K562 (cell line): ENCODE results near the gene MPDU1. TPM values are rescaled to one million over a fixed set of nuclear protein-coding genes. Genes with fewer than 3 reads are reported as not detected.

Experiments used
- BHLHE40 ChIP-seq: IDR thresholded peaks from 2 replicates; pipeline ENCODE4 v1.6.1; 2011; ENCODE audit warnings: low read length, improper control_type of control experiment
- BRCA1 ChIP-seq, 2 experiments: fragments of 450-650 bp in 1 of 2; sonication (generic) in 1 of 2; formaldehyde crosslinking in 1 of 2; IDR thresholded peaks; 2 replicates each; pipeline versions ENCODE4 v1.5.0 to v1.6.1; 2017 to 2020; ENCODE audit warnings: mild to moderate bottlenecking in 1 of 2, missing genetic modification reagents in 1 of 2
- DIDO1 ChIP-seq: fragments of 450-650 bp; IDR thresholded peaks from 2 replicates; pipeline ENCODE4 v1.6.1; 2016; ENCODE audit warnings: low read depth, missing biosample characterization, missing genetic modification characterization
- GATA2 ChIP-seq: sonication (generic); formaldehyde crosslinking; IDR thresholded peaks from 2 replicates; pipeline ENCODE4 v1.4.0; 2020; ENCODE audit warnings: mild to moderate bottlenecking, missing genetic modification reagents
- HOXB6 ChIP-seq: fragments of 250-450 bp; sonication (Bioruptor Pico); IDR thresholded peaks from 2 replicates; pipeline ENCODE4 v1.5.1; 2022; ENCODE audit warnings: mild to moderate bottlenecking, borderline replicate concordance
- KAT7 ChIP-seq: sonication (generic); formaldehyde crosslinking; IDR thresholded peaks from 2 replicates; pipeline ENCODE4 v1.8.0; 2022; ENCODE audit warnings: missing genetic modification reagents, mild to moderate bottlenecking, borderline replicate concordance
- KDM5B ChIP-seq: fragments of 200-600 bp; sonication (generic); IDR thresholded peaks from 2 replicates; pipeline ENCODE4 v1.6.1; 2012; ENCODE audit warnings: low read depth, mild to moderate bottlenecking, moderate library complexity, low read length, control low read depth, inconsistent platforms; ENCODE audit not compliant: insufficient replicate concordance
- L3MBTL2 ChIP-seq: fragments of 450-650 bp; IDR thresholded peaks from 2 replicates; pipeline ENCODE4 v1.6.1; 2016; ENCODE audit warnings: mild to moderate bottlenecking, moderate library complexity
- MTA2 ChIP-seq: fragments of 450-650 bp; IDR thresholded peaks from 2 replicates; pipeline ENCODE4 v1.6.1; 2016; ENCODE audit warnings: low read depth
- NFXL1 ChIP-seq: fragments of 450-650 bp; formaldehyde crosslinking; IDR thresholded peaks from 2 replicates; pipeline ENCODE4 v1.4.0; 2021; ENCODE audit warnings: mild to moderate bottlenecking
- NR2C1 ChIP-seq, 2 experiments: fragments of 450-650 bp; IDR thresholded peaks; 2 replicates each; pipeline ENCODE4 v1.6.1; 2017; ENCODE audit warnings: mild to moderate bottlenecking in 2 of 2, antibody characterized with exemption in 1 of 2, inconsistent platforms in 1 of 2, missing compliant biosample characterization in 1 of 2, missing genetic modification characterization in 1 of 2
- PHF8 ChIP-seq: fragments of 200-600 bp; sonication (generic); IDR thresholded peaks from 2 replicates; pipeline ENCODE4 v1.6.1; 2012; ENCODE audit warnings: mixed run types, mild to moderate bottlenecking, inconsistent platforms, low read length, moderate library complexity, borderline replicate concordance
- SAFB2 ChIP-seq: fragments of 200-400 bp; formaldehyde crosslinking; IDR thresholded peaks from 2 replicates; pipeline ENCODE4 v1.6.1; 2018; ENCODE audit warnings: borderline replicate concordance, low read length, low read depth, moderate library complexity; ENCODE audit not compliant: severe bottlenecking
- SNIP1 ChIP-seq: fragments of 450-650 bp; IDR thresholded peaks from 2 replicates; pipeline ENCODE4 v1.7.1; 2017; ENCODE audit warnings: low read depth, mild to moderate bottlenecking
- TCFL5 ChIP-seq: fragments of 250-450 bp; sonication (Bioruptor Pico); conservative IDR thresholded peaks from 2 replicates; pipeline ENCODE4 v1.6.1; 2021; ENCODE audit warnings: mild to moderate bottlenecking, moderate library complexity, matching md5 sums
- ZNF586 ChIP-seq: fragments of 450-650 bp; formaldehyde crosslinking; conservative IDR thresholded peaks from 2 replicates; pipeline ENCODE4 v1.4.0; 2020; ENCODE audit warnings: mild to moderate bottlenecking, moderate library complexity
- ZZZ3 ChIP-seq: fragments of 450-650 bp; IDR thresholded peaks from 2 replicates; pipeline ENCODE4 v1.6.1; 2016; ENCODE audit warnings: antibody characterized with exemption, mild to moderate bottlenecking, moderate library complexity
- polyA plus RNA-seq, 8 experiments: library from polyadenylated mRNA; depleted of rRNA in 4 of 8; stranded (reverse) in 5 of 8; unstranded in 3 of 8; fragments of >200 nt; fragmentation: Nextera tagmentation in 2 of 8; fragmentation: Illumina TruSeq in 1 of 8; extraction: Ambion mirVana in 2 of 8; extraction: Trizol in 1 of 8; gene quantifications; 2 replicates each; pipeline versions ENCODE4 v1.2.1 to v1.2.3, GENCODE V29; 2011 to 2014; ENCODE audit warnings: inconsistent platforms in 1 of 8, missing spikeins in 1 of 8
- total RNA-seq, 7 experiments: library from RNA; depleted of rRNA in 6 of 7; stranded (reverse); fragments of >200 nt in 6 of 7; fragmentation: Illumina TruSeq in 2 of 7; extraction: Trizol in 2 of 7; gene quantifications; 2 replicates each; pipeline versions ENCODE4 v1.2.1 to v1.2.3, GENCODE V29; 2011 to 2021; ENCODE audit warnings: low replicate concordance in 1 of 7
- TF ChIP-seq, protein P1 (sequence below): fragments of 250-450 bp; sonication (Bioruptor Pico); IDR thresholded peaks from 2 replicates; pipeline ENCODE4 v1.8.0; 2022; ENCODE audit warnings: inconsistent platforms, mild to moderate bottlenecking, moderate library complexity, borderline replicate concordance
- TF ChIP-seq, protein P2 (sequence below): fragments of 250-450 bp; sonication (Bioruptor Pico); IDR thresholded peaks from 2 replicates; pipeline ENCODE4 v1.8.0; 2021; ENCODE audit warnings: moderate library complexity, mild to moderate bottlenecking, inconsistent platforms
- TF ChIP-seq, protein P3 (sequence below), 3 experiments: fragments of 200-800 bp in 1 of 3; sonication (Bioruptor generic) in 1 of 3; sonication (generic) in 1 of 3; formaldehyde crosslinking in 1 of 3; IDR thresholded peaks; 2 replicates each; pipeline versions ENCODE4 v1.6.1 to v1.8.0; 2016 to 2022; ENCODE audit warnings: mild to moderate bottlenecking in 2 of 3, missing compliant biosample characterization in 2 of 3, missing genetic modification characterization in 2 of 3, missing genetic modification reagents in 1 of 3
- TF ChIP-seq, protein P4 (sequence below), 2 experiments: fragments of 150-350 bp in 1 of 2; IDR thresholded peaks; 2 replicates each; pipeline ENCODE4 v1.6.1; 2012 to 2016; ENCODE audit warnings: low read depth in 2 of 2, low read length in 2 of 2, mild to moderate bottlenecking in 1 of 2, moderate library complexity in 1 of 2

Gene MPDU1
- total and polyA plus RNA-seq, 9 of the 15 experiments (the other 6 are each of a cell fraction or from before 2014, with no cell fraction given): 4.9 to 179 (median 77.1) TPM

DNA sequence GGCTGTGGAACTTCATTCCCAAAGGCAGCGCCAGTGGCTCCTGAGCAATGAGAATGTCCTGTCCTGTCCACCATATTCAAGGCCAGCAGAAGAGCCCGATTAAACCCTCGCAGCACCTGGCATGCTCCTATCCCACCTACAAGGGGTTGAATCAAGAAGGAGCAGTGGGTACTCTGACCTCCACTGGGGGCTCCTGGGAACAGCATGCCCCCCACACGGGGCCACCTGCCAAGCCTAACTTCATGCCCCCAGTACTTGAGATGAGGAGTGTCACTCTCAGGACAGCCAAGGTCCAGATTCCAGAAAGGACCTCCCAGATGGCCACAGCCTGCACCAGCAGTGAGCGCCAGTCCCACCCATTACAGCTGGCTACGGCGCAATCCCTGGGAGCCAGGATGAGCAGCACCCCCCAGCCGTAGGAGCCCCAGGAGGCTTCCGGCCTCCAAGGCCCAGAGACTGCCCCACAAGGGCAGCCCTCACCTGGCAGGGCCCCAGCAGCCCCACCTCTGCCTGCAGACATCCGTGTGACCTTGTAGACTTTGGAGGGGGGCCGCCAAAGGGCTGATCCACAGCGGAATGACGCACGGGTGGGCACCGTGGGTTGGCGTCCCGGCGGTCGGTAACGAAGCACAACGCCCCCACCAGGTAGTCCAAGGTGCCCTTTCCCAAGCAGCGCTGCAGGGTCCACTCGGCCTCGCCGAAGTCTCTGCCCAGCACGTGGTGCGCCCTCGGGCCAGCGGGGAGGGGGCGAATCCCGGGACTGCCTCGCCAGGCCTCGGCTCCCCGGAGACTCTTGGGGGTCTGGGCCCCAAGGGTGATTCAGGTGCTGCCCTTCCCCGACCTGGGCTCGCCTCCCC is 1.0 kb upstream of the MPDU1 start (continued):
- TF ChIP-seq KDM5B: no peak
- TF ChIP-seq NR2C1 (IDR thresholded peaks at IDR 0.05): no peak
- no peak for TF ChIP-seq NR2C1 (tag; IDR thresholded peaks at IDR 0.05)
- TF ChIP-seq NFXL1 (CRISPR knock-in tag): no peak; the same call in 1 of the 2 replicates
- TF ChIP-seq DIDO1 (tag): no peak
- no peak for TF ChIP-seq PHF8
- TF ChIP-seq, protein P1, sequence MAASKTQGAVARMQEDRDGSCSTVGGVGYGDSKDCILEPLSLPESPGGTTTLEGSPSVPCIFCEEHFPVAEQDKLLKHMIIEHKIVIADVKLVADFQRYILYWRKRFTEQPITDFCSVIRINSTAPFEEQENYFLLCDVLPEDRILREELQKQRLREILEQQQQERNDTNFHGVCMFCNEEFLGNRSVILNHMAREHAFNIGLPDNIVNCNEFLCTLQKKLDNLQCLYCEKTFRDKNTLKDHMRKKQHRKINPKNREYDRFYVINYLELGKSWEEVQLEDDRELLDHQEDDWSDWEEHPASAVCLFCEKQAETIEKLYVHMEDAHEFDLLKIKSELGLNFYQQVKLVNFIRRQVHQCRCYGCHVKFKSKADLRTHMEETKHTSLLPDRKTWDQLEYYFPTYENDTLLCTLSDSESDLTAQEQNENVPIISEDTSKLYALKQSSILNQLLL (CRISPR knock-in tag): no peak
- TF ChIP-seq HOXB6 (CRISPR knock-in tag): no peak
- no peak for TF ChIP-seq TCFL5
- TF ChIP-seq, protein P2, sequence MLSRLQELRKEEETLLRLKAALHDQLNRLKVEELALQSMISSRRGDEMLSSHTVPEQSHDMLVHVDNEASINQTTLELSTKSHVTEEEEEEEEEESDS (CRISPR knock-in tag): no peak
- TF ChIP-seq BHLHE40: no peak
- no peak for TF ChIP-seq L3MBTL2
- TF ChIP-seq BRCA1 (IDR thresholded peaks at IDR 0.05): no peak
- TF ChIP-seq BRCA1 (CRISPR knock-in tag; IDR thresholded peaks at IDR 0.05): no peak
- TF ChIP-seq, protein P3, sequence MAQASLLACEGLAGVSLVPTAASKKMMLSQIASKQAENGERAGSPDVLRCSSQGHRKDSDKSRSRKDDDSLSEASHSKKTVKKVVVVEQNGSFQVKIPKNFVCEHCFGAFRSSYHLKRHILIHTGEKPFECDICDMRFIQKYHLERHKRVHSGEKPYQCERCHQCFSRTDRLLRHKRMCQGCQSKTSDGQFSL (CRISPR knock-in tag; IDR thresholded peaks at IDR 0.05): peak; percentile 48; the same call in 1 of the 2 replicates
- TF ChIP-seq, protein P3 (tag; IDR thresholded peaks at IDR 0.05): peak in 1 of 2 experiments; percentile 65; a peak in 1 of 4 replicates
- TF ChIP-seq SNIP1: no peak
- no peak for TF ChIP-seq ZNF586 (CRISPR knock-in tag)
- 0 out of 2 replicates have a peak, but pooled peaks have one; percentile 7 for TF ChIP-seq KAT7 (CRISPR knock-in tag)
- TF ChIP-seq GATA2 (CRISPR knock-in tag): no peak
- TF ChIP-seq MTA2: no peak
- TF ChIP-seq ZZZ3: no peak
- no peak for TF ChIP-seq SAFB2
- TF ChIP-seq, protein P4, sequence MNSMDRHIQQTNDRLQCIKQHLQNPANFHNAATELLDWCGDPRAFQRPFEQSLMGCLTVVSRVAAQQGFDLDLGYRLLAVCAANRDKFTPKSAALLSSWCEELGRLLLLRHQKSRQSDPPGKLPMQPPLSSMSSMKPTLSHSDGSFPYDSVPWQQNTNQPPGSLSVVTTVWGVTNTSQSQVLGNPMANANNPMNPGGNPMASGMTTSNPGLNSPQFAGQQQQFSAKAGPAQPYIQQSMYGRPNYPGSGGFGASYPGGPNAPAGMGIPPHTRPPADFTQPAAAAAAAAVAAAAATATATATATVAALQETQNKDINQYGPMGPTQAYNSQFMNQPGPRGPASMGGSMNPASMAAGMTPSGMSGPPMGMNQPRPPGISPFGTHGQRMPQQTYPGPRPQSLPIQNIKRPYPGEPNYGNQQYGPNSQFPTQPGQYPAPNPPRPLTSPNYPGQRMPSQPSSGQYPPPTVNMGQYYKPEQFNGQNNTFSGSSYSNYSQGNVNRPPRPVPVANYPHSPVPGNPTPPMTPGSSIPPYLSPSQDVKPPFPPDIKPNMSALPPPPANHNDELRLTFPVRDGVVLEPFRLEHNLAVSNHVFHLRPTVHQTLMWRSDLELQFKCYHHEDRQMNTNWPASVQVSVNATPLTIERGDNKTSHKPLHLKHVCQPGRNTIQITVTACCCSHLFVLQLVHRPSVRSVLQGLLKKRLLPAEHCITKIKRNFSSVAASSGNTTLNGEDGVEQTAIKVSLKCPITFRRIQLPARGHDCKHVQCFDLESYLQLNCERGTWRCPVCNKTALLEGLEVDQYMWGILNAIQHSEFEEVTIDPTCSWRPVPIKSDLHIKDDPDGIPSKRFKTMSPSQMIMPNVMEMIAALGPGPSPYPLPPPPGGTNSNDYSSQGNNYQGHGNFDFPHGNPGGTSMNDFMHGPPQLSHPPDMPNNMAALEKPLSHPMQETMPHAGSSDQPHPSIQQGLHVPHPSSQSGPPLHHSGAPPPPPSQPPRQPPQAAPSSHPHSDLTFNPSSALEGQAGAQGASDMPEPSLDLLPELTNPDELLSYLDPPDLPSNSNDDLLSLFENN (IDR thresholded peaks at IDR 0.05; ENCODE audit: low read depth in 2 of 2, low read length in 2 of 2): no peak
